Fibroblast of mammary gland (primary cell): ENCODE results near the gene CHMP2B.

Experiments used
- DNase-seq: peaks from one replicate; pipeline ENCODE4 v3.0.0-alpha.2; 2010; ENCODE audit warnings: low read depth
- H3K4me3 ChIP-seq: 2 replicates; pipeline ENCODE4 v1.5.1; 2011; ENCODE audit warnings: low read depth, mild to moderate bottlenecking, low read length, moderate library complexity; ENCODE audit not compliant: control insufficient read depth
- CTCF ChIP-seq: conservative IDR thresholded peaks from 2 replicates; pipeline ENCODE4 v1.5.1; 2011; ENCODE audit warnings: low read depth, low read length, inconsistent platforms; ENCODE audit not compliant: control insufficient read depth, insufficient read depth

The CHMP2B gene

GRCh38 chr3:87191641-87192040 is 35.5 kb upstream of the CHMP2B start:
- no peak for TF ChIP-seq CTCF
- H3K4me3 ChIP-seq: no peak overlapping the region
- DNase-seq: no peak

GRCh38 chr3:87196879-87197278 is 30.2 kb upstream of the CHMP2B start:
- no peak for TF ChIP-seq CTCF
- DNase-seq: no peak
- no peak overlapping the region for H3K4me3 ChIP-seq

- TF ChIP-seq CTCF: no peak
- DNase-seq: no peak
- H3K4me3 ChIP-seq: no peak overlapping the region
Observed at GRCh38 chr3:87197531-87197930, 29.6 kb upstream of the CHMP2B start.

GRCh38 chr3:87198774-87199173 is 28.3 kb upstream of the CHMP2B start:
- no peak for TF ChIP-seq CTCF
- DNase-seq: no peak
- no peak overlapping the region for H3K4me3 ChIP-seq

GRCh38 chr3:87199628-87200027 is 27.5 kb upstream of the CHMP2B start:
- no peak for DNase-seq
- no peak overlapping the region for H3K4me3 ChIP-seq
- no peak for TF ChIP-seq CTCF

GRCh38 chr3:87200060-87200647 is 27.0 kb upstream of the CHMP2B start:
- no peak for TF ChIP-seq CTCF
- H3K4me3 ChIP-seq: no peak overlapping the region
- no peak for DNase-seq

GRCh38 chr3:87201727-87202126 is 25.4 kb upstream of the CHMP2B start:
- no peak overlapping the region for H3K4me3 ChIP-seq
- no peak for DNase-seq
- TF ChIP-seq CTCF: no peak
